Measurements from ENCODE around the gene NRARP. TPM values are rescaled to one million over a fixed set of nuclear protein-coding genes. Genes with fewer than 3 reads are reported as not detected.

Gene NRARP
- total RNA-seq, 4 donors from 2014 or later: 28.5 to 49.2 (median 41.0) TPM

DNA sequence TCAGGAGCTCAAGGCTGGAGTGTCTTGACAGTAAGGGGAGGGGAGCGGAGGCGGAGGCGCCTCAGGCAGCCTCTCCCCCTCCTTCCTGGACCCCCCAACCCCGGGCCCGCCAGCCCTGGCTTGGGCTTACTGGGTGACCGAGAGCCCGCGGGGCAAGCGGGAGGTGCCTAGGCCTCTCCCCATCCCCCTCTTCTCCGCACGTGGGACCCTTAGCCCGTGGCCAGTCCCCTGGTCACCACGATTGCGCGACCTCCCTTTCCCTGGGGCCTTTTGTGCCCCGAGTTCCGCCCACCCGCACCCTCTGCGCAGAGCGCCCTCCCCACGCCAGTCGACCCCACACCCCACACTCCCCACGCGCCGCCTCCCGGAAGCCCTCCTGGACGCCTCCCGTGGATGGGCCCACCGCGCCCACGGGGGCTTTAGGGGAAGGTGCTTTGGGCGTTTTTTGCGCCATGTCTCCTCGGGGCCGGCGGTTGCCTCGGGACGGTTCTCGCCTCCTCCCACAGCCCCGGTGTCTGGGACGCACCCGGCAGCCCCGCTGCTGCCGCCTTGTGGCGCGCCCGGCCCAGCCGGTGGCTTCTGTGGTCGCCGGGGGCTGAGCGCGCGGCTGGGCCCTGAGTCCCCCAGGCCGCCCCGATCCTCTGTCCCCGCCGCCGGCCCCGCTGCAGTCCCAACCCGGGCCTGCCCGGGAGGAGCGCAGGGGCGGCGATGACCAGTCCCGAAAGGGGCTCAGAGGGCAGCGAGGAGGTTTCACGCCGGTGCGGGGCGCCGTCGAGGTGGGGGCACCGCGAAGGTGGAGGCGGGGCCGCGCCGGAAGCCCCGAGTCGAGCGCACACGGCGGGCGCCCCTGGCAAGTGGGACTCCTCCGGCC lies 21.4 kb downstream of the NRARP start:
- intact Hi-C loops (cut with DNase I; ENCODE audit: low total_unique reads): no loop called here
- TF ChIP-seq POLR2A (IDR thresholded peaks at IDR 0.05): no peak
- TF ChIP-seq, protein P1, sequence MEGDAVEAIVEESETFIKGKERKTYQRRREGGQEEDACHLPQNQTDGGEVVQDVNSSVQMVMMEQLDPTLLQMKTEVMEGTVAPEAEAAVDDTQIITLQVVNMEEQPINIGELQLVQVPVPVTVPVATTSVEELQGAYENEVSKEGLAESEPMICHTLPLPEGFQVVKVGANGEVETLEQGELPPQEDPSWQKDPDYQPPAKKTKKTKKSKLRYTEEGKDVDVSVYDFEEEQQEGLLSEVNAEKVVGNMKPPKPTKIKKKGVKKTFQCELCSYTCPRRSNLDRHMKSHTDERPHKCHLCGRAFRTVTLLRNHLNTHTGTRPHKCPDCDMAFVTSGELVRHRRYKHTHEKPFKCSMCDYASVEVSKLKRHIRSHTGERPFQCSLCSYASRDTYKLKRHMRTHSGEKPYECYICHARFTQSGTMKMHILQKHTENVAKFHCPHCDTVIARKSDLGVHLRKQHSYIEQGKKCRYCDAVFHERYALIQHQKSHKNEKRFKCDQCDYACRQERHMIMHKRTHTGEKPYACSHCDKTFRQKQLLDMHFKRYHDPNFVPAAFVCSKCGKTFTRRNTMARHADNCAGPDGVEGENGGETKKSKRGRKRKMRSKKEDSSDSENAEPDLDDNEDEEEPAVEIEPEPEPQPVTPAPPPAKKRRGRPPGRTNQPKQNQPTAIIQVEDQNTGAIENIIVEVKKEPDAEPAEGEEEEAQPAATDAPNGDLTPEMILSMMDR (IDR thresholded peaks at IDR 0.05): no peak
- 49 to 50% methylated on average over 46 to 81 of the region's 85 CpGs for WGBS, 2 donors
- no peak for DNase-seq (ENCODE audit: low spot score in 2 of 2)
- no peak overlapping the region for H3K4me3 ChIP-seq (ENCODE audit: low read depth, poor library complexity, severe bottlenecking)

DNA sequence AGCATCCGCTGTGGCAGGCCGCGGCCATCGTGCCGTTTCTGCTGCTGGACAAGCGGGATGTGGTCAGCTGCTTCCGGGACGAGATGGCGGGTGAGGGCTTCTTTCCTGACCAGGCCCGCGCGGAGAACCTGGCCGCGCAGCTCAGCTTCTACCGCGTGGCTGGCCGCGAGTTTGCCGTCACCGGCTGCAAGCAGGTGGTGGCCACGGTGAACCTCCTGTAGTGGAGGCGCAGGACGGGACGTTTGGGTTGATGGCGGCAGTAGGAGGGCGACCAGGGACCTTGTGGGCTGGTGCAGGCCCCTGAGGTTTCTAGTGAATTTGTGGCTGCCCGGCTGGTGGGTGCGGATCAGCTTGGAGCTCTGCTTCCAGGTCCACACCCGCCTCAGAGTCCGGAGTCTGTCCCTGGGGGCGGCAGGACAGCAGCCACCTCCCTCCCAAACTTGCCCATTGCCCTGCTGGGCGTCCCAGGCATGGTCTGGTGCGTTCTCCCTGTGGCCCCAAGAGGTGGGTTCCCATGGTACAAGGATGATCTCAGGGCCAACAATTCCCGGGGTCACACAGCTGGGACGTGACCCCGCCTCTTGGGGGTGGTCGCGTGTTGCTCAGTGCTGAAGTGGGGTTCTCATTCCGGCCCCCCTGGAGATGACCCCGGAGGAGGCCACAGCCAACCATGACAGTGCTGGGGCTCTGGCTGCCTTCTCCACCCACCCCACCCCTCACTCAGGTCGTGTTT lies 22.2 kb downstream of the NRARP start:
- DNase-seq (ENCODE audit: low spot score in 2 of 2): no peak
- intact Hi-C loops (cut with DNase I; ENCODE audit: low total_unique reads): no loop called here
- no peak overlapping the region for H3K4me3 ChIP-seq (ENCODE audit: low read depth, poor library complexity, severe bottlenecking)
- TF ChIP-seq POLR2A (IDR thresholded peaks at IDR 0.05): no peak
- TF ChIP-seq, protein P1 (IDR thresholded peaks at IDR 0.05): no peak
- WGBS, 2 donors: 74 to 83% methylated on average over 27 to 40 of the region's 41 CpGs

DNA sequence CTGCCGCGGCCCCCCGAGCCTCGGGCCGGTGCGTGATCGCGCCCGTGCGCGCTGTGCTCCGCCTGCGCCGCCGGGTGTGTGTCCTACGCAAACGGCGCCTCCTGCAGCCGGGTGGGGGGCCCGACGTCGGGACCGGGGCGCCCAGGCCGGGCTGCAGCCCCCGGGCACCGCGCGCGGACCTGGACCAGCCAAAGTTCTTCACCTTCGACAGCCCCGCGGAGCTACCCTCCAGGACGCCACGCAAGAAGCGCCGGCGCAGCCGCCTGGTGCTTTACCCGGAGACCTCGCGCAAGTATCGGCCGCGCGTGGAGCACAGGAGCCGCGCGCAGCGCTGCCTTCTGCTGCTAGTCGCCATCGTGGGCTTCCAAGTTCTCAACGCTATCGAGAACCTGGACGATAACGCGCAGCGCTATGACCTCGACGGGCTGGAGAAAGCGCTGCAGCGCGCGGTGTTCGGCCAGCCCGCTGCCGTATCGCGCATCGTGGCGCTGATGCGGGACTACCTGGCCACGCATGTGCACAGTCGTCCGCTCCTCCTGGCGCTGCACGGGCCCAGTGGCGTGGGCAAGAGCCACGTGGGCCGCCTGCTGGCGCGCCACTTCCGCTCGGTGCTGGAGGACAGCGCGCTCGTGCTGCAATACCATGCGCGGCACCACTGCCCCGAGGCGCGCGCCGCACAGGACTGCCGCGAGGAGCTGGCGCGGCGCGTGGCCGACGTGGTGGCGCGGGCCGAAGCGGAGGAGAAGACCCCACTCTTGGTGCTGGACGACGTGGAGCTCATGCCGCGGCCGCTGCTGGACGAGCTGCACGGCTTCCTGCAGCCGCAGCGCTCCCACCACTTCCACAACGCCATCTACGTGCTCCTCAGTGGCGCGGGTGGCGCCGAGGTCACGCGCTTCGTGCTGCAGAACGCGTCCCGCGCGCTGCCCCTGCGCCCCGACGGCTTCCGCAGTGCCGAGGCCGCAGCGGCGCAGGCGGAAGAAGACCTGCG lies 23.1 kb downstream of the NRARP start:
- DNase-seq (ENCODE audit: low spot score in 2 of 2): no peak
- 75 to 84% methylated on average over 105 to 133 of the region's 139 CpGs for WGBS, 2 donors

DNA sequence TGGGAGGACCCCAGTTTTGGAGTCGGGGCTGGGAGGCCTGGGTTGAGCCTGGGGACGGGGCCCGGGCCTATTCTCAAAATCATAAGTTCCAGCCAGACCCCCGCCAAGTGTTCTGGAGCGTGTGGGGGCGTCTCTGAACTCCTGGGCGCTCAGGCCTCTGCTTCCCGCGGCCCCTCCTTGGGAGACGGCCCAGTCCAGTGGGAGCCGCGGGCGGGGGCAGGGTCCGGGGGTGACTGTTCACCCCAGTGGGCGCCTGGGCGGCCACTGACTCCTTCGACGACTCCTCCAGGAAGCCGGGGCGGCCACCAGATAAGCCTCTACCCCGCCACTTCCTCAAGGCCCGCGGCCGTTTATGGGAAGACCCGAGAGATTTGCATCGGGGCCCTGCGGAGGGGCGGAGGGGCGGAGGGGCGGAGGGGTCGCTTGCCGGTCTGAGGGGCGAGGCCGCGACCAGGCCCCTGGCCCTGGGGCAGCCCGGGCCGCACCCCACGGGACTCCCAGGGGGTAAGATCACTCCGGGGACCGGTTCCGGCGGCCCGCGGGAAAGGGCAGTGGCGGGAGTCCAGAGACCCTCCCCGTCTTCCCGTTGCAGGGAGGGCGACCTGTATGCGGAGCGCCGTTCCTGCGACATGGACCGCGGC lies 23.9 kb downstream of the NRARP start:
- peak overlapping the region; percentile 18 for H3K4me3 ChIP-seq (ENCODE audit: low read depth, poor library complexity, severe bottlenecking)
- TF ChIP-seq POLR2A (IDR thresholded peaks at IDR 0.05): no peak
- TF ChIP-seq, protein P1 (IDR thresholded peaks at IDR 0.05): no peak
- intact Hi-C loops (cut with DNase I; ENCODE audit: low total_unique reads): no loop called here
- 19 to 40% methylated on average over 1 to 34 of the region's 54 CpGs for WGBS, 2 donors
- peak in 1 of 2 donors; percentile 88 for DNase-seq (ENCODE audit: low spot score in 2 of 2)

More for the DNA sequence above, 23.1 kb downstream of the NRARP start:
- intact Hi-C loops (cut with DNase I; ENCODE audit: low total_unique reads): no loop called here
- TF ChIP-seq, protein P1 (IDR thresholded peaks at IDR 0.05): no peak
- TF ChIP-seq POLR2A (IDR thresholded peaks at IDR 0.05): no peak
- no peak overlapping the region for H3K4me3 ChIP-seq (ENCODE audit: low read depth, poor library complexity, severe bottlenecking)
